Common myeloid progenitor, CD34-positive (primary cell): ENCODE data around the gene SMIM33.
"Not testable (repeated sequence)": the region's sequence is repeated elsewhere in the genome, so short reads cannot be mapped to it uniquely, and the experiment has no call there.

ENCODE experiments used
- CTCF ChIA-PET: fragments of 350-600 bp; sonication (Branson Sonifier 250); formaldehyde crosslinking; loops from one replicate; lab custom pipeline; 2021; ENCODE audit warnings: antibody characterized with exemption; lab: Charles Lee
- POLR2A ChIA-PET: fragments of 350-600 bp; sonication (Branson Sonifier 250); formaldehyde crosslinking; loops from one replicate; lab custom pipeline; 2021; ENCODE audit warnings: antibody characterized with exemption; lab: Charles Lee
- DNase-seq, 3 donors: peaks; one replicate each; pipeline versions ENCODE4 v3.0.0 to v3.0.0-alpha.2; 2013
- H3K27ac ChIP-seq, 2 experiments: 1 replicate in 1 of 2; 2 replicates in 1 of 2; pipeline ENCODE4 v1.7.0; 2013; ENCODE audit warnings: inconsistent platforms in 2 of 2, low read length in 2 of 2, mild to moderate bottlenecking in 2 of 2, low read depth in 1 of 2, moderate library complexity in 1 of 2; ENCODE audit not compliant: severe bottlenecking in 2 of 2, insufficient read depth in 1 of 2, poor library complexity in 1 of 2
- H3K27me3 ChIP-seq, 5 experiments: replicated peaks in 2 of 5; 1 replicate in 3 of 5; 2 replicates in 2 of 5; pipeline versions ENCODE4 v1.6.1 to v1.7.0; 2013; ENCODE audit warnings: low read length in 4 of 5, mild to moderate bottlenecking in 2 of 5, moderate library complexity in 2 of 5, inconsistent platforms in 1 of 5; ENCODE audit not compliant: insufficient read depth in 5 of 5, control insufficient read depth in 4 of 5
- H3K36me3 ChIP-seq, 4 experiments: 1 replicate in 2 of 4; 2 replicates in 2 of 4; pipeline versions ENCODE4 v1.6.1 to v1.7.0; 2013; ENCODE audit warnings: low read length in 3 of 4, control low read depth in 1 of 4, mild to moderate bottlenecking in 1 of 4; ENCODE audit not compliant: control insufficient read depth in 4 of 4, insufficient read depth in 4 of 4
- H3K4me1 ChIP-seq, 4 experiments: 1 replicate in 3 of 4; 2 replicates in 1 of 4; pipeline versions ENCODE4 v1.6.1 to v1.7.1; 2013; ENCODE audit warnings: low read length in 3 of 4, mild to moderate bottlenecking in 3 of 4, control low read depth in 1 of 4, inconsistent platforms in 1 of 4, moderate library complexity in 1 of 4; ENCODE audit not compliant: control insufficient read depth in 4 of 4, insufficient read depth in 4 of 4; ENCODE audit errors: control extremely low read depth in 1 of 4
- H3K4me3 ChIP-seq, 7 experiments: 1 replicate in 4 of 7; 2 replicates in 3 of 7; pipeline versions ENCODE4 v1.5.1 to v1.7.0; 2013; ENCODE audit warnings: mild to moderate bottlenecking in 7 of 7, low read length in 6 of 7, moderate library complexity in 6 of 7, inconsistent platforms in 2 of 7, low read depth in 2 of 7, control low read depth in 1 of 7; ENCODE audit not compliant: insufficient read depth in 4 of 7, control insufficient read depth in 1 of 7; ENCODE audit errors: extremely low read depth in 1 of 7
- H3K9me3 ChIP-seq, 5 experiments: 1 replicate in 4 of 5; 2 replicates in 1 of 5; pipeline versions ENCODE4 v1.6.1 to v1.7.1; 2013; ENCODE audit warnings: low read length in 4 of 5, mild to moderate bottlenecking in 2 of 5, inconsistent platforms in 1 of 5, low read depth in 1 of 5, moderate library complexity in 1 of 5; ENCODE audit not compliant: control insufficient read depth in 4 of 5, insufficient read depth in 2 of 5; ENCODE audit errors: control extremely low read depth in 1 of 5
- WGBS: methylation state at CpG from one replicate; pipeline ENCODE4 v1.1.5; 2013; ENCODE audit not compliant: insufficient coverage; 5-methylcytosine and 5-hydroxymethylcytosine counted together

Gene SMIM33

GRCh38 chr5:139504722-139505121, 33.9 kb downstream of the SMIM33 start:
- H3K36me3 ChIP-seq, H3K4me3 ChIP-seq, H3K9me3 ChIP-seq, H3K27me3 ChIP-seq, H3K27ac ChIP-seq, H3K4me1 ChIP-seq, POLR2A ChIA-PET, DNase-seq: not testable (repeated sequence)
- 96% methylated on average over 5 of the region's 5 CpGs for WGBS
- CTCF ChIA-PET, result interaction anchor here (1.4 to 5.5 kb wide), 4 partner anchors 8 to 85 kb away, joined by 3 to 34 read pairs (median 4); no protein-coding TSS in a partner anchor

GRCh38 chr5:139512786-139513390, 42.1 kb downstream of the SMIM33 start:
- H3K4me1 ChIP-seq, result peaks cover 2 to 35% (median 30%) of the 10 kb centered on the region in 4 experiments
- 91% methylated on average over 6 of the region's 6 CpGs for WGBS
- H3K27me3 ChIP-seq, result no peaks in the 10 kb centered on the region
- no peak overlapping the region for H3K4me3 ChIP-seq
- DNase-seq, result peak; percentile 35 to 71 (median 65)
- H3K36me3 ChIP-seq, result no peaks in the 10 kb centered on the region
- CTCF ChIA-PET, result interaction anchor here (0.8 to 14.5 kb wide), 26 partner anchors 9 to 121 kb away, joined by 3 to 359 read pairs (median 6); partner anchors contain the start of genes DNAJC18, ECSCR, PROB1 and SMIM33
- H3K27ac ChIP-seq, result no peak overlapping the region
- peaks cover 0 to 5% (median 0%) of the 10 kb centered on the region in 5 experiments for H3K9me3 ChIP-seq
- POLR2A ChIA-PET, result interaction anchor here (0.6 to 1.7 kb wide), 6 partner anchors 30 to 94 kb away, joined by 4 to 7 read pairs (median 5); partner anchors contain the start of gene STING1

- peaks cover 2 to 39% (median 35%) of the 10 kb centered on the region in 4 experiments for H3K4me1 ChIP-seq
- not testable (repeated sequence) for H3K27ac ChIP-seq, H3K36me3 ChIP-seq, H3K4me3 ChIP-seq, H3K9me3 ChIP-seq, H3K27me3 ChIP-seq
- POLR2A ChIA-PET, result interaction anchor here (0.6 to 1.3 kb wide), 5 partner anchors 31 to 94 kb away, joined by 4 to 7 read pairs (median 5); partner anchors contain the start of gene STING1
- 86% methylated on average over 5 of the region's 5 CpGs for WGBS
- DNase-seq, result peak; percentile 81 to 85 (median 83)
- CTCF ChIA-PET, result interaction anchor here (0.8 to 14.5 kb wide), 28 partner anchors 10 to 122 kb away, joined by 3 to 359 read pairs (median 5); partner anchors contain the start of genes DNAJC18, ECSCR, PROB1 and SMIM33
These were observed 42.6 kb downstream of the SMIM33 start for GRCh38 chr5:139513434-139513833.

- Histone ChIP-seq H3K4me1 (peaks cover 2 to 40% (median 35%) of the 10 kb centered on the region in 4 experiments), H3K36me3 (no peaks in the 10 kb centered on the region), H3K4me3 (no peak overlapping the region), H3K27ac (no peak overlapping the region), H3K27me3 (no peaks in the 10 kb centered on the region), H3K9me3 (peaks cover 0 to 5% (median 0%) of the 10 kb centered on the region in 5 experiments)
- ChIA-PET CTCF (interaction anchor here (0.8 to 14.5 kb wide), 26 partner anchors 10 to 122 kb away, joined by 3 to 359 read pairs (median 6); partner anchors contain the start of genes DNAJC18, ECSCR, PROB1 and SMIM33), POLR2A (interaction anchor here (0.6 to 1.3 kb wide), 6 partner anchors 32 to 1455 kb away, joined by 3 to 7 read pairs (median 4); partner anchors contain the start of gene STING1)
- DNase-seq, result no peak
- 96% methylated on average over 5 of the region's 6 CpGs for WGBS
These were observed 43.2 kb downstream of the SMIM33 start for GRCh38 chr5:139513852-139514485.

- H3K27ac ChIP-seq, result no peak overlapping the region
- H3K27me3 ChIP-seq, result no peaks in the 10 kb centered on the region
- 83% methylated on average over 1 of the region's 2 CpGs for WGBS
- ChIA-PET CTCF (interaction anchor here (0.9 to 14.5 kb wide), 20 partner anchors 10 to 114 kb away, joined by 3 to 359 read pairs (median 8); partner anchors contain the start of genes DNAJC18, SMIM33, SPATA24 and STING1), POLR2A (interaction anchor here (0.6 kb wide), 2 partner anchors 79 to 1455 kb away, joined by 3 to 4 read pairs; no protein-coding TSS in a partner anchor)
- DNase-seq, result no peak
- H3K36me3 ChIP-seq, result no peaks in the 10 kb centered on the region
- H3K4me1 ChIP-seq, result peaks cover 2 to 40% (median 35%) of the 10 kb centered on the region in 4 experiments
- H3K9me3 ChIP-seq, result peaks cover 0 to 5% (median 0%) of the 10 kb centered on the region in 5 experiments
- H3K4me3 ChIP-seq, result no peak overlapping the region
These were observed 43.7 kb downstream of the SMIM33 start for GRCh38 chr5:139514486-139514856.

GRCh38 chr5:139517683-139518564, 47.1 kb downstream of the SMIM33 start:
- Histone ChIP-seq H3K9me3 (no peaks in the 10 kb centered on the region), H3K4me3 (peak overlapping the region; percentile 51 to 83 (median 60)), H3K27me3 (no peaks in the 10 kb centered on the region), H3K4me1 (peaks cover 2 to 26% (median 19%) of the 10 kb centered on the region in 4 experiments), H3K27ac (peak overlapping the region in 1 of 2 experiments; percentile 74), H3K36me3 (no peaks in the 10 kb centered on the region)
- ChIA-PET CTCF (interaction anchor here (0.6 to 14.5 kb wide), 21 partner anchors 12 to 115 kb away, joined by 3 to 359 read pairs (median 3); partner anchors contain the start of genes DNAJC18, STING1 and UBE2D2), POLR2A (interaction anchor here (1.3 kb wide), 1 partner anchor 98 kb away, joined by 3 read pairs; no protein-coding TSS in a partner anchor)
- DNase-seq, result peak; percentile 77 to 89 (median 88)
- WGBS, result 9% methylated on average over 51 of the region's 56 CpGs
